ENCODE results near the gene ASCL5. TPM values are rescaled to one million over a fixed set of nuclear protein-coding genes. Genes with fewer than 3 reads are reported as not detected.
"Not testable (repeated sequence)": the region's sequence is repeated elsewhere in the genome, so short reads cannot be mapped to it uniquely, and the experiment has no call there.

The ASCL5 gene, protein sequence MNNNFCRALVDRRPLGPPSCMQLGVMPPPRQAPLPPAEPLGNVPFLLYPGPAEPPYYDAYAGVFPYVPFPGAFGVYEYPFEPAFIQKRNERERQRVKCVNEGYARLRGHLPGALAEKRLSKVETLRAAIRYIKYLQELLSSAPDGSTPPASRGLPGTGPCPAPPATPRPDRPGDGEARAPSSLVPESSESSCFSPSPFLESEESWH
- total RNA-seq (2014; rRNA removed; shearing (Covaris generic)): not detected in 2 replicates

DNA sequence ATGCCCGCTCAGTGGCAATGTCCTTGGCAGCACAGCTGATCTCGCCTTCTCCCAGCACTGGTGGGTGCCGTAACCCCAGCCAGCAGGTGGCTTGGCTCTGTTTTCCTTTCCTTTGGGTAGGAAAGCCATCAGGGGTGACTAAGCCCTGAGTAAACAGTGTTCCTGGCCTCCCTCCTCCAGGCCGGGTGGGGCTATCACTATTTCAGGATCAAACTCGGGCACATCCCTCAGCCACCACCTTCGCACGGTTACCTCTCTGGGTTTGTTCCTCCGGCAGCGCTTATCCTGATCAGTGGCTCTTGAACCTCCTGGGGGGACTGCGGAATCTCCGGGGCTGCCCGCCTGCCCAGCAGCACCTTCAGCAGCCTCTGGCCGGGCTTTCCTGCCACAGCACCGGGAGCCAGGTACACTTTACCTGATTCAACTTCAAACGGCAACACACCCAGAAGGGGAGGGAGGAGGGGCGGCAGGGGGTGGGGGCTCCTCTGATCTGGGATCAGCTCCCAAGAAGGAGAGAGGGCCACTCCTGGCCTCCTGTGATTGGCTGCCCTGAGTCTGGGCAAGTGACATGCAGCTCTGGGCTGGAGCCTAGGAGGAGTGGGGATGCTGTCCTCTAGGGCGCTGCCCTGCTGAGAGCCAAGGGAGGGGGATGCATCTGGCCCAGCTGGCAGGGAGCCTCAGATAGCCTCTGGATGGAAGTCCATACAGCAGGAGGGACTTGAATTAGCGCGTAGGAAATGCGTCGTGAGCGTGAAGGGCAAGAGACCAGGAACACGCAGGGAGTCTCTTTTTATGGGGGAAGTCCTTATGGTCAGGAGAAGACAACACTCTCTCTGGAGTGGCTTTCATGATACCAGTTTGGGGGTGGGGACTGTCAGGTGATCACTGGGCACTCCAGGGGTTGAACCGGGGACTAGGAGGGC lies at the start of gene ASCL5:
TSS of gene ASCL5 (minus strand) at position 353 of the 923 bp plus-strand sequence. CDS start 11,812 bp downstream, outside the sequence.
- DNase-seq (ENCODE audit: low read depth): peak; percentile 71

DNA sequence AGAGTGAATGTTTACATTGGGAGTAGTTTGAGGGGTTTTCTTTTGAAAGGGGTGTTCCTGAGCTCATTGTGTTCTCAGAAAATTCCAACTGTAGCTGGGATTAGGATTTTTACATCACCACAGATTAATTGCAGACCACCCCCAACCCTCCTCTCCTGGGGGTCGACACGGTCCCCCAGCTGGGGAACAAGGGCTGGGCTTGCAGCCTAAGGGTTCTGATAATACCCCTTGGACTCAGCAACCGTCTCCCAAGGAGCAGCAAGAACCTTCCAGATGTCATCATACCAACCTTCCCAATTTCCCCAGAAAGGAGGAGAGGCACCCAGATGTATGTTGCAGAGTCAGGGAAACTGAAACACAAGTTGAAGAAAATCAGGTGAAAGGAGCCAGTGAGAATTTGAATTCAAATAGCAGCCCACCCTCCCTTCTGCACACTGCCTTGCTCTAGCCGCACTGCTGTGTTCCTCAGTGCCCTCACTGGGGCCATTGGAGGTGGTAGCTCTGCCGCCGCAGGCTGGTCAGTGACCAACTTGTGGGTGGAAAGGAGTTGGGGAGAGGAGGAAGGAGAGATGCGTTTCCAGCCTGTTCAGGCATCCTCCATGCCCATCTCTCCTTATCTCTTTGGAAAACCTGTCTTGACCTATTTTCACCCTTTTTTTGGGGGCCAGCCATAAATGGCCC lies 49.0 kb upstream of the ASCL5 start:
- no peak for DNase-seq (ENCODE audit: low read depth)

DNA sequence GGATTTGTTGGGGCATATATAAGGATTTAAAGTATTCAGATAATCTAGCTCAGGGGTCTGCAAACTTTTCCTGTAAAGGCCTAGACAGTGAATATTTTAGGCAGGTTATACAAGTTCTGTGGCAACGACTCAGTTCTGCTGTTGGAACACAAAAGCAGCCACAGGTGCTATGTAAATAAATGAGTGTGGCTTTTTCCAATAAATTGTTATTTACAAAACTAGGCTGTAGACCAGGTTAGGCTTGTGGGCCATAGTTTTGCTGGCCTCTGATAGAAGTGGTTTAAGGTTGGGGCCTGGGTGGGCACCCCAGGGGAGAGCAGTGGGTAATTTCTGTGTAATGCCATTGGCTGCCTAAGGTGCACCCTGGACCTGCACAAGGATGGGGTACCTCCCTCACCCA lies 46.8 kb upstream of the ASCL5 start:
- DNase-seq (ENCODE audit: low read depth): no peak

DNA sequence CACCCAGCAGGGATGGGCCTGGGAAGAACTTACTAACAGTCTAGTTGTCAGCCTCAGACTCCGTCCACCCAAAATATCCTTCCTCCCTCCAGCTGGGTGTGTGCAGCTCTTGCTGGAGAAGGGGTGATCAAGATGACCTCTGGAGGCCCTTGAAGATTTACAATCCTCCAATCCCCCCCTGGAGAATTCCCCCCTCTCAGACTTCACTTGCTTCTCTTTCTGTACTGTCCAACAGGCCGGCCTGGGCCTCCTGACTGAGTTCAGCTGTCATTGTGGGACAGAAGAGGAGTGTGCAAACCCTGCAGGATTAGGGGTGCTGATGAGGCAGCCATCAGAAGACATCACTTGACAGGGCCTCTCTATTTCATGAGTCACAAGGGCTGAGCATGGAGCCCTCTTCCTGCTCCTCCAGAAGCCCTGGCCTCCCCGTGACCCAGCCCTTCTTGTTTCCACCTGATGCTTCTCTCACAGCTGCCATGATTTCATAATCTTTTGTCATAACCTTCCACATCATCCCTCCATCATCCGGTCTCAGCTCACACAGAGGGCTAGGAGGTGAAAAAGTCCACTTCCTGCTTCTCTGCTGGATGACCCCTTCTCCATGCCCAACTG lies 46.1 kb upstream of the ASCL5 start:
- peak; percentile 28 for DNase-seq (ENCODE audit: low read depth)

DNA sequence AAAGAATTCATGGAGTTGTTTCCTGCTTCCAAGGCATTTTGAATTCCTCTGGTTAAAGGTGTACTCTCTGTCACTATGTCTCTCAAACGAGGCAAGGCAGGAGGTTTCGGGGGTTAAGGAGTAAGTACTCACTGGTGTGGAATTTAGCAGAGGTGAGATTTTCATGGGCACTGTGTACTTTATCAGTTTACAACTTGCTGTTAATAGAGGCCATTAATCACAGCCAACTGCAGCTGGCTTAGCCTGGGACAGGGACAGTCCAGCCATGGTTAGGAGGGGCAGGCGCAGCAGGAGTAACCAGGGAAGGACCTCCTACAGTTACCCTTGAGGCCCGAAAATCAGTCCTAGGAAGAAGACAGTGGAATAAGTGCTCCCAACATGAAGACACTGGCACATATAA lies 45.3 kb upstream of the ASCL5 start:
- no peak for DNase-seq (ENCODE audit: low read depth)

DNA sequence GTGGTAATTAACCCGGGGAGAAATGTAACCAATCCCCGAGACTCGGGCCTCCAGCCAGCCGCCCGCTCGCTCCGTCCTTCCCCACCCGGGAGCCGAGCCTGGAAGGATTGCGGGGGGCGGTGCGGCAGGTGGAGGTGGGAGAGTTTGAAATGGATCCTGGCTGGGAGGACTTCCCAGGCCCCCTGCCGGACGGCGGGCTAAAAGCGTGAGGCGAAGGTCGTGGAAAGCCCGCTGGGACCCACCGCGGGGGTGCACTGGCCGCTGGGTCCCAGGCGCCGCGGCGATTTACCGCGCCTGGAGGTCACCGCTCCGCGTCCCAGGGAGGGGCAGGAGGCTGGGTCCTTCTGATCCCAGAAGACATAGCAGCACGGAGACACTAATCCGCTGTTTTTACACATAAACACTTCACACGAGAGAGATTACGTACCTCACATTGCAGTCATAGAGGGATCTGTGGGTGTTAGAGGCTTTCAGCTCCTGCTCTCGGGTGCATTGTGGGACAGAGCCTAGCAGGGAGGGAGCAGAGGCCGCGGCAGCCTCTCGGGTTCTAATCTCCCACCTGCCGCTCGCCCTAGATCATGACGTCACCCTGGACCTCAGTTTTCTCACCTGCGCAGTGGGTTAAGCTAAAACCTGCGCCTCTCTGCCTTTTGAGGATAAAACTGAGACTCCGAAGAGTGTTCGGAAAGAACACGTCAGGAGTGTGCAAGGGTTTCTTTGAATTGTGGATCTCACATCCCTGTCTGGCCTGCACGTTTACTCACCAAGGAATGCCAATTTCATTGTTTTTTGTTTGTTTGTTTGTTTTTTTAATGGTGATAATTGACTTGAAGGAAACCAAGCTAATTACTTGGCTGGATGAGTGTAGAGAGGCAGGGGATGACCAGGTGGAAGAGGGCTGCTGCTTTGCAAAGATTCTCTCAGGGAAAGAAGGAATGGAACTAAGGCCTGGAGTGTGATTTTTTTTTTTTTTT lies 44.4 kb upstream of the ASCL5 start:
- peak; percentile 12 for DNase-seq (ENCODE audit: low read depth)

DNA sequence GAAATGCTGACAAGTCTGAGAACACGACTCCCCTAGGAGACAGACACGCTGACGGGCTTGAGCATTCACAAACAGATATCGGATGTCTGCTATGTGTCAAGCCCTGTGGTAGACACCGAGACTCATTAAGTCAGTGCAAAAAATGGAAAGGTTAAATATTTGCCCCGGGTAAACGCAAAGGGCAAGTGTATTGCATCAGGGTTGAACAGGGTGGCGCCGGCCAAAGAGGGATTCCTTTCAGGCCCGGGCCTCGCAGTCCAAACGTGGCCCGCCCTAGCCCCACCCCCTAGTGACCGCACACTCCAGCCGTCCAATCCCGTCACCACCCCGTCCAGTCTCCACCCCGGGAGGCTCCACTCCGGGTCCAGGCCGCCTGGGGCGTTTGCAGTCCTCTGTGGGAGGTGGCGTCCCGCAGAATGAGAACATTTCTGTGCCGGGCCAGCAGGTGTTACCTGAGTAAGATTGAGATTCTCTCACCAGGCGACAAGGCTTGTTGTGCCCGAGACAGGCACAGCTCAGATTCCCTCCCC lies 43.6 kb upstream of the ASCL5 start:
- DNase-seq (ENCODE audit: low read depth): peak; percentile 86

DNA sequence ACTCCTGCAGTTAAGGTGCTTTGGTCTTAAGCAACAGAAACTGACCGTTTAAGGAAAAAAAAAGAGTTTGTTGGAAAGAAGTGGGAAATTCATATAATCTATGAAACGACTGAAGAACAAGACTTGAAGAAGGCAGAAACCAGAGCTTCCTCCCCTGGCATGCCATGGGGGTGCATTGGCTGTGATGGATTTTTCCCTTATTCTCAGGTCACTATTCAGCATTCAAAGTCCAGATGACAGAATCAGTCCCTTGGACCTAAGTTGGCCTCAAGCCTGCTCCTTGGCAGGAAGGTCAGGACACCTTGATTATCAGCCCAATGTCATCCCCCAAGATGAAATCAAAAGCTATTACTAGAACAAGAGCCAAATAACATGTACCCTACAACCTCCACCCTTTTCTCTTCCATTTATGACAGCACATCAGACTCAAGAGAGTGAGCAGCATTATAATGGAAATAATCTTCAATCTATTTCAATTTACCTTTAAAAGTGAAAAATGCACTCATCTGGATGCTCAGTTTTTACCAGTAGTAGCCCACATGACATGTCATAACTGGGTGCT lies 43.1 kb upstream of the ASCL5 start:
- no peak for DNase-seq (ENCODE audit: low read depth)

DNA sequence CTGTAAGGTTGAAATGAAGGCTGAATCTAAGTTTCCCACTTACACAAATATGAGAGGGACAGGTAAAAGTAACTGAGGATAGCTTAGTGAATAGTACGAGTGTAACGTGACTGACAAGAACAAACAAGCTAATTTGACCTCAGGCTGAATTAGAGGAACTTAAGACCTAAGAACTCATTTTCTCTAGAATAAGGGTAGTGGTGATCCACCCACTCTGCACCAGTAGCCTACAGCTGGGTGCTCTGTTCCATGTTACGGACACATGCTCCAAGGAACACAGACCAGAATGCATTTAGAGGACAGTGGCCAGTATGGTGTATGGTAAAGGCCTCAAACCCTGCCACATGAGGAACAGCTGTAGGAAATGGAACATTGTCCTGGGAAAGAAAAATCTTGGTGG lies 42.2 kb upstream of the ASCL5 start:
- no peak for DNase-seq (ENCODE audit: low read depth)

DNA sequence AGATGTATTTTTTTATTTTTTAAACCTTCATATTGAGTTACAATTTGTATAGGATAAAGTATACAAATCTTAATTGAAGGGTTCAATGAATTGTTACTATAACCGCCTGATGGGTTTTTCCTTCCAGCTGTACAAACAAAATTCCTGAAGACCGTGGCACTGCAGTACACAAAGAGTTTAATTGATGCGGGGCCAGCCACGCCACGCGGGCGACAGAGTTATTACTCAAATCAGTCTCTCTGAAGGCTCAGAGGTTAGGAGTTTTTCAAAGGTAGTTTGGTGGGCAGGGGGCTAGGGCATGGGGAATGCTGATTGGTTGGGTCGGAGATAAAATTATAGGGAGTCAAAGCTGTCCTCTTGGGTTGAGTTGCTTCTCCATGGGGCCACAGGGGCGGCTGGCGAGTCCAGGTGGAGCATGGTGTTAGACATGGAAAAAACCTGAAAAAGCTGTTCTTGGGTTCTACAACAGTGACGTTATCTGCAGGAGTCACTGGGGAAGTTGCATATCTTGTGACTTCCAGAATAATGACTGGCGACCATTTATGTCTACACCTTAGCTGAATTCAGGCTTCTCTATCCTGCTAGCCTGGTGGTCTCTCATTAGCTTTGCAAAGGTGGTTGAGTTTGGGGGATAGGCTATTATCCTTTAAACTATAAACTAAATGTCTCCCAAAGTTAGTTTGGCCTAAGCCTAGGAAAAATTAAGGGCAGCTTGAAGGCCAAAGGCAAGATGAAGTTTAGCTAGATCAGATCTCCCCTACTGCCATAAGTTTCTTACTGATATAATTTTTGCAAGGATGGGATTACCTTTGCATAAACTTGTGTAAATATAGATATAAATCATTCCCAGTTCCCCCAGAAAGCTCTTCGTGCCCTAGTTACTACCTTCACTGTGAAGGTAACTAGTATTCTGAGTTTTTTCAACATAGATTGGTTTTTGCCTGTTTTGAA lies 40.3 kb upstream of the ASCL5 start:
- peak; percentile 6 for DNase-seq (ENCODE audit: low read depth)

DNA sequence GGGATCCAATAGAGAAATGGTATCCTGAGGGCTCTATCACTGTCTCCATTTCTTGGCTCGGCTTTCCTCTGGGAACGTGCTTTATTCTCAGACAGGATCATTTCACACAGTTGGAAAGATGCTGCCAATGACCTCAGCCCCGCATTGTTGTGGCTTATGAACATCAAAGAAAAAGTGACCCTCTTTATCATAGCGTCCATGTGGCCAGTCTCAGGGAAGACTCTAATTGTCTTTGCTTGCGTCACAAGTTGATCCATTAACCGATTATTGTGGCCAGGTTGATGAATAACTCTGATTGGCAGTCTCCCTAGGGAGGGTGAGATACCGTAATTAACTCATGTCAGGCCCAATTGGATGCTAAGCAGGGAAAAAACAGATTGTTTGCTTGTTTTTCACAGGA lies 37.7 kb upstream of the ASCL5 start:
- peak; percentile 34 for DNase-seq (ENCODE audit: low read depth)

DNA sequence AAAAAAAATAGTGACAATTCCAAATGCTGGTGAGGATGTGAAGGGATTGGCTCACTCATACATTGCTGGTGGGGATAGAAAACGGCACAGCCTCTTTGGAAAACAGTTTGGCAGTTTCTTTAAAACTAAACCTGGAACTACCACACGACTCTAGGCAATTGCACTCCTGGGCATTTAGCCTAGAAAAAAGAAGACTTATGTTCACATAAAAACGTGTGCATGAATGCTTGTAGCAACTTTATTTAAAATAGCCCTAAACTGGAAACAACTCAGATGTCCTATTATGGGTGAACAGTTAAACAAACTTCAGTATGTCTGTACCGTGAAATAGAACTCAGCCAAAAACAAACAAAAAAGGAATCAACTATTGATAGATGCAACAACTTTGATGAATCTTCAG lies 36.7 kb upstream of the ASCL5 start:
- no peak for DNase-seq (ENCODE audit: low read depth)

DNA sequence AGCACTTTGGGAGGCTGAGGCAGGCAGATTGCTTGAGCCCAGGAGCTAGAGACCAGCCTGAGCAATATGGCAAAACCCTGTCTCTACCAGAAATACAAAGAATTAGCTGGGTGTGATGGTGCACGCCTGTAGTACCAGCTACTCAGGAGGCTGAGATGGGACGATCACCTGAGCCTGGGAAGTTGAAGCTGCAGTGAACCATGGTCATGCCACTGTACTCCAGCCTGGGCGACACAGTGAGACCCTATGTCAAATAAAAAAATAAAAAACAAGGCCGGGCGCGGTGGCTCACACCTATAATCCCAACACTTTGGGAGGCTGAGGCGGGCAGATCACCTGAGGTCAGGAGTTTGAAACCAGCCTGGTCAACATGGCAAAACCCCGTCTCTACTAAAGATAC lies 36.1 kb upstream of the ASCL5 start:
- not testable (repeated sequence) for DNase-seq (ENCODE audit: low read depth)

DNA sequence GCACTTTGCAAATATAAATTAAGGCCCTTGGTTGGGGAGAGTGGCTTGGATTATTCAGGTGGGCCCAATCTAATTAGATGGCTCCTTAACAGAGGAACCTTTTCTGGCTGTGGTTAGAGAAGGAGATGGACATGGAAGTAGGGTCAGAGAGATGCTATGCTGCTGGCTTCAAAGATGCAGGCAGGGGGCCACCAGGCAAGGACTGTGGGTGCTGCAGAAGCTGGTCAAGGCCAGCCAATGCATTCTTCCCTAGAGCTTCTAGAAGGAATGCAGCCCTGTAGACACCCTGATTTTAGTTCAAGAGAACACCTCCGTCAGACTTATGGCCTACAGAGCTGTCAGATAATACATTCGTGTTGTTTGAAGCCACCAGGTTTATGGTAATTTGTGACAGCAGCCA lies 31.0 kb upstream of the ASCL5 start:
- DNase-seq (ENCODE audit: low read depth): no peak

DNA sequence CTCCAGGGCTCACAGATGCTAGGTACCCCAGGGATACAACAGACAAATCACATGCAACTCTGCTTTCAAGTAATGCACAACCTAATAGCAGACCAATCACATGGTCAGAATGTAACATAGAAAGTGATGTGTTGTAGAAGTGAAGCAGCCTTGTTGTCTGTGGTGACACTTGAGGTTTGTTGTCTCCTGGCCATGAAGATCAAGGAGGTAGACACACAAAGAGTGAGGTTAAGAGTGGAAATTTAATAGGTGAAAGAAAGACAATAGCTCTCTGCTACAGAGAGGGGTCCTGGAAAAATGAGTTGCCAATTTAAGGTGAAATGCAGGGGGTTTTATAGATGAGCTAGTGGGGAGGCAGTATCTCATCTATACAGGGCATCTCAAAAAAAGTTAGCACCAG lies 29.8 kb upstream of the ASCL5 start:
- no peak for DNase-seq (ENCODE audit: low read depth)

DNA sequence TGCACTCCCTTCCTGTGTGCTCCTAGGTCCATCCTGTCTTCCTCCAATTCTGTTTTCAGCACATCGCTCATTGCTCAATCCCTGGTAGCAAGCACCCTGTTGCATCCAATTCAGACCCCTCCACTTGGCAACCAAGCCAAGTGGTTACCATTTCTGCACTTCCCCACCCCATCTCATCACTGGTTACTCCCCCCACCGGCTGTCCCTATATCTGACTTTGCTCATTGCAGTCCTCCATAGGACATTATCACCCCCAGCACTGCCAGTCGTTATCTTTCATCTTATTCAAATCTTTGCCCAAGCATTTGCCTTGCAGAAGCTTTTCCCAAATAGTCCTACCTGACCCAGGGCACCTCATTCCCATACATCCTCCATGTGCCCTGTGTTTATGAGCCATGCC lies 29.4 kb upstream of the ASCL5 start:
- no peak for DNase-seq (ENCODE audit: low read depth)

DNA sequence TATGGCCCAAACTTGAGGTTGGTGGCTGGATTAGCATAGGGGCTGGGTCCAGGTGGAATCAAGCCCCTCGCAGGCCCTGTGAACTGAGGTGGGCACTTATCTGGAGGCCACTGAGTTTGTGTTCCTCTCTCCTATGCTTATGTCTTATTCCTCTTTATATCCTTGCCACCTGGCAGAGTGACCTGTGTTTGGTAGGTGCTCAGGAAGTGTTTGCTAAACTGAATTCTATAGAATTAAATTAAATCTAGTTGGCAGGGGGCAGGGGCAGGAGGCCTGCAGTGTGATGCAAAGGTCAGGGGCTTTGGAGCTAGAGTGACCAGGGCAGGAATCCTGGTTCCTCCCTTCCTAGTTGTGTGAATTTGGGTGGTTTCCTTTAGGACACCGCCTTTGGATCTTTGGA lies 28.4 kb upstream of the ASCL5 start:
- no peak for DNase-seq (ENCODE audit: low read depth)

DNA sequence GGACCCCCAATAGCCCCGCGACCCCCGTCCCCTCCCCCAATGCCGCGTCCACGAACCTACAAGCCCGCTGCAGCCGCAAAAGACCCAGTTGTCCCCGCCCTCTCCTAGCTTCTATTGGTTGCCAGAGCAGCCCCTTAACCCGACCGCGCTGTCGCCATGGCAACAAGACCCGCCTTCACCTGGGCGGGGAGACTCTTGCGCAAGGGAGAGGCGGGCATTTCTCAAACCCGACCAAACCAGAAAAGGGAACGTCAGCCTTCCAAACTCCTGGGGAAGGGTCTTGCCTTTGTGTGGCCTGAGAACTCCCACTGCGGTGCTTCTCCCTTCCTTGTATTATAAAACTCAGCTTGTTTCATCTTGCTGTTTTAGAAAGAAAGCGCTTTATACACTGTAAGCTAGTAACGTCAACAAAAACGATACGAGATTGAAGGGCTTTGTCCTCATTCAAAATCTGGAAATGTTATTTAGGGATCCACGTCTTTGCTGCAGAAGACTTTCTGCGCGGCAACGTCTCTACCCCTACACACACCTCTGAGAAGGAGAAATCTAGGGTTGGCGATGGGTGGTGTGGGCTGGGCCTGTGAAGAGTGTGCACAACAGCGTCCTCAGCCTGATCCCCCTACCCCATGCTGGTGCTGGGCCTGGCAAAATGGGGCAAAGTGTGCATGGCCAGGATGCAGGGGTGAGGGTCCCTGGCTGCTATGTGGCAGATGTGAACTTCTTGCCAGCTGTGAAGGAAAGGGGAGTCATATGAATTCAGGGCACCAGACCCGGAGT lies 27.6 kb upstream of the ASCL5 start, which contains the start of gene TMEM9:
TSS of gene TMEM9 (minus strand) at position 86 of the 777 bp plus-strand sequence. CDS start 551 bp downstream, outside the sequence.
- DNase-seq (ENCODE audit: low read depth): peak; percentile 89
